ENCODE data around the gene BBX. TPM values are rescaled to one million over a fixed set of nuclear protein-coding genes. Genes with fewer than 3 reads are reported as not detected.
A peak's percentile ranks its signal among the peaks of the same experiment; 100 is the strongest.

Gene BBX
- total and polyA plus RNA-seq, 4 donors = 4.7 to 25.1 (median 20.5) TPM

DNA sequence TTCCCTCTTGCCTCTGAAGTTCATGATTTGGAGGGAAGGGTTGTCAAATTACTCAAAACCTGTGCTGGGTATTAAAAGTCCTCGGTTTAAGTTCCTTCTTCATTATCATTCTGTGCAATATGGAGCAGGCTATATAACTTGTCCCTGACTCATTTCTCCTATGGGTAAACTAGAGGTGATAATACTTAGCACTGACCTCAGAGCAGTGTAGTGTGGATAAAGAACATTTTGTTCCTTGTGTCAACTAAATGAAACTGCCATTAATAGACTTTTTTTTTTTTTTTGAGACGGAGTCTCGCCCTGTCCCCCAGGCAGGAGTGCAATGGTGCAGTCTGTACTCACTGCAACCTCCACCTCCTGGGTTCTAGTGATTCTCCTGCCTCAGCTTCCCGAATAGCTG, 2.2 kb upstream of the BBX start (continued):
- TF ChIP-seq, protein P1, sequence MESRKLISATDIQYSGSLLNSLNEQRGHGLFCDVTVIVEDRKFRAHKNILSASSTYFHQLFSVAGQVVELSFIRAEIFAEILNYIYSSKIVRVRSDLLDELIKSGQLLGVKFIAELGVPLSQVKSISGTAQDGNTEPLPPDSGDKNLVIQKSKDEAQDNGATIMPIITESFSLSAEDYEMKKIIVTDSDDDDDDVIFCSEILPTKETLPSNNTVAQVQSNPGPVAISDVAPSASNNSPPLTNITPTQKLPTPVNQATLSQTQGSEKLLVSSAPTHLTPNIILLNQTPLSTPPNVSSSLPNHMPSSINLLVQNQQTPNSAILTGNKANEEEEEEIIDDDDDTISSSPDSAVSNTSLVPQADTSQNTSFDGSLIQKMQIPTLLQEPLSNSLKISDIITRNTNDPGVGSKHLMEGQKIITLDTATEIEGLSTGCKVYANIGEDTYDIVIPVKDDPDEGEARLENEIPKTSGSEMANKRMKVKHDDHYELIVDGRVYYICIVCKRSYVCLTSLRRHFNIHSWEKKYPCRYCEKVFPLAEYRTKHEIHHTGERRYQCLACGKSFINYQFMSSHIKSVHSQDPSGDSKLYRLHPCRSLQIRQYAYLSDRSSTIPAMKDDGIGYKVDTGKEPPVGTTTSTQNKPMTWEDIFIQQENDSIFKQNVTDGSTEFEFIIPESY (IDR thresholded peaks at IDR 0.05) = no peak
- TF ChIP-seq, protein P2, sequence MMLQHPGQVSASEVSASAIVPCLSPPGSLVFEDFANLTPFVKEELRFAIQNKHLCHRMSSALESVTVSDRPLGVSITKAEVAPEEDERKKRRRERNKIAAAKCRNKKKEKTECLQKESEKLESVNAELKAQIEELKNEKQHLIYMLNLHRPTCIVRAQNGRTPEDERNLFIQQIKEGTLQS (IDR thresholded peaks at IDR 0.05) = no peak
- TF ChIP-seq FOXA2 (IDR thresholded peaks at IDR 0.05) = no peak
- TF ChIP-seq RXRA (IDR thresholded peaks at IDR 0.05) = no peak
- TF ChIP-seq FOXA1 (IDR thresholded peaks at IDR 0.05) = no peak
- TF ChIP-seq, protein P3, sequence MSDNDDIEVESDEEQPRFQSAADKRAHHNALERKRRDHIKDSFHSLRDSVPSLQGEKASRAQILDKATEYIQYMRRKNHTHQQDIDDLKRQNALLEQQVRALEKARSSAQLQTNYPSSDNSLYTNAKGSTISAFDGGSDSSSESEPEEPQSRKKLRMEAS (IDR thresholded peaks at IDR 0.05) = no peak
- TF ChIP-seq RAD21 (IDR thresholded peaks at IDR 0.05) = no peak

DNA sequence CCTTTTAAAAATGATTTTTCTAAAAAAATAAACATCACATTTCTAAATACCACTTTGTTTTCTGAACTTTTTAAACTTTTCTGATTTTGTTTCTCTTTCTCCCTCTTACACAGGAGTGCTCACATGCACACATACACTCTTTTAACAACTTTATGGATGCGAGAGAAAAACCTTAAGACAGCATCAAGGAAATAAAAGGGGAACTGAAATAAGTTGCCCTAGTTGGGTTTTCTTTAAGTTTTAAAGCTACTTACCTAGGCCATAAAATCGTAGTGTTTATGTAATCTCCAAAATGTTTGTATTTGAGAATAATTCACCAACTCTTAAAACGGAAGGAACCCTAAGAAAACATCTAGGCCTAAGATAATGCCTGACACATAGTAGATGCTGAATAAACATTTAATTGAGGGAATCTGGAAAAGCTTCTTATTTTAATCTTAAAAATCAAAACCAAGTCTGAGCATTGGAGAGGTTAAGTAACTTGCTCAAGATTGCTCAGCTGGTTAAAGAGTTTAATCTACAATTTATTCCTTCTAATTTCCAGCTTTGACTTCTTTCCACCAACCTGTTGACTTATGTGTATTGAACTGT, 1.2 kb upstream of the BBX start:
- H3K27me3 ChIP-seq (ENCODE audit: control insufficient read depth in 4 of 4, insufficient read depth in 4 of 4, low read length in 3 of 4) = no peaks in the 10 kb centered on the region
- no peak overlapping the region for H3K27ac ChIP-seq (ENCODE audit: low read depth in 1 of 2, low read length in 2 of 2)
- DNase-seq (ENCODE audit: low spot score) = no peak
- TF ChIP-seq JUND (IDR thresholded peaks at IDR 0.05) = no peak
- TF ChIP-seq, protein P1 (IDR thresholded peaks at IDR 0.05) = no peak
- no peak for TF ChIP-seq NR2F2 (IDR thresholded peaks at IDR 0.05)
- no peak for TF ChIP-seq TAF1 (conservative IDR thresholded peaks at IDR 0.05)
- TF ChIP-seq HNF4G (IDR thresholded peaks at IDR 0.05) = no peak
- TF ChIP-seq GABPA (IDR thresholded peaks at IDR 0.05 in 1 of 2, conservative IDR thresholded peaks at IDR 0.05 in 1 of 2) = no peak
- TF ChIP-seq FOXA1 (IDR thresholded peaks at IDR 0.05) = no peak
- no peak for TF ChIP-seq RXRA (IDR thresholded peaks at IDR 0.05)
- no peak for TF ChIP-seq SP1 (IDR thresholded peaks at IDR 0.05)
- TF ChIP-seq EGR1 (IDR thresholded peaks at IDR 0.05; ENCODE audit: low read depth in 2 of 2) = no peak
- TF ChIP-seq YY1 (IDR thresholded peaks at IDR 0.05) = no peak
- no peak for TF ChIP-seq FOXA2 (IDR thresholded peaks at IDR 0.05)
- TF ChIP-seq, protein P2 (IDR thresholded peaks at IDR 0.05) = no peak
- no peaks in the 10 kb centered on the region for H3K9me3 ChIP-seq (ENCODE audit: control insufficient read depth in 4 of 4, low read length in 3 of 4)
- H3K36me3 ChIP-seq (ENCODE audit: control insufficient read depth in 4 of 4, insufficient read depth in 3 of 4, low read depth in 1 of 4, low read length in 3 of 4) = peaks cover 0 to 1% (median 0%) of the 10 kb centered on the region in 4 donors
- H3K4me3 ChIP-seq (ENCODE audit: low read depth in 1 of 3, low read length in 3 of 3) = no peak overlapping the region
- no peak overlapping the region for H3K9ac ChIP-seq (ENCODE audit: low read depth in 1 of 2, low read length in 2 of 2)
- WGBS = 86% methylated on average over 3 of the region's 3 CpGs
- peaks cover 2 to 12% (median 9%) of the 10 kb centered on the region in 4 donors for H3K4me1 ChIP-seq (ENCODE audit: control insufficient read depth in 4 of 4, insufficient read depth in 4 of 4, low read length in 3 of 4)

DNA sequence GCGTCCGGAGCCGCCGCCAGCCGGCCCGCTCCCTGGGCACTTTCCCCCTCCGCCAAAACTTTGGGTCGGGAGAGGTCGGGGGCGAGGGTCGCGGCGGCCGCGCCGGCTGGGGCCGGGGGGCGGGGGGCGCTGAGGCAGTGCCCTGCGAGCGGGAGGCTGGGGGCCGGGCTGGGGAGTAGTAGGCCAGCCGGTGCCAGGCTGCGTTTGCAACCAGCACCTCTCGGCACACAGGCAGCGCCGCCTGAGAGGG, 452 bp downstream of the BBX start:
- Histone ChIP-seq H3K4me1 (ENCODE audit: control insufficient read depth in 4 of 4, insufficient read depth in 4 of 4, low read length in 3 of 4) (peaks cover 2 to 12% (median 9%) of the 10 kb centered on the region in 4 donors), H3K9ac (ENCODE audit: low read depth in 1 of 2, low read length in 2 of 2) (peak overlapping the region; percentile 57 to 89), H3K4me3 (ENCODE audit: low read depth in 1 of 3, low read length in 3 of 3) (peak overlapping the region; percentile 80 to 95 (median 95)), H3K9me3 (ENCODE audit: control insufficient read depth in 4 of 4, low read length in 3 of 4) (no peaks in the 10 kb centered on the region), H3K36me3 (ENCODE audit: control insufficient read depth in 4 of 4, insufficient read depth in 3 of 4, low read depth in 1 of 4, low read length in 3 of 4) (peaks cover 0 to 1% (median 0%) of the 10 kb centered on the region in 4 donors), H3K27me3 (ENCODE audit: control insufficient read depth in 4 of 4, insufficient read depth in 4 of 4, low read length in 3 of 4) (no peaks in the 10 kb centered on the region), H3K27ac (ENCODE audit: low read depth in 1 of 2, low read length in 2 of 2) (peak overlapping the region; percentile 79 to 95)
- TF ChIP-seq, protein P4, sequence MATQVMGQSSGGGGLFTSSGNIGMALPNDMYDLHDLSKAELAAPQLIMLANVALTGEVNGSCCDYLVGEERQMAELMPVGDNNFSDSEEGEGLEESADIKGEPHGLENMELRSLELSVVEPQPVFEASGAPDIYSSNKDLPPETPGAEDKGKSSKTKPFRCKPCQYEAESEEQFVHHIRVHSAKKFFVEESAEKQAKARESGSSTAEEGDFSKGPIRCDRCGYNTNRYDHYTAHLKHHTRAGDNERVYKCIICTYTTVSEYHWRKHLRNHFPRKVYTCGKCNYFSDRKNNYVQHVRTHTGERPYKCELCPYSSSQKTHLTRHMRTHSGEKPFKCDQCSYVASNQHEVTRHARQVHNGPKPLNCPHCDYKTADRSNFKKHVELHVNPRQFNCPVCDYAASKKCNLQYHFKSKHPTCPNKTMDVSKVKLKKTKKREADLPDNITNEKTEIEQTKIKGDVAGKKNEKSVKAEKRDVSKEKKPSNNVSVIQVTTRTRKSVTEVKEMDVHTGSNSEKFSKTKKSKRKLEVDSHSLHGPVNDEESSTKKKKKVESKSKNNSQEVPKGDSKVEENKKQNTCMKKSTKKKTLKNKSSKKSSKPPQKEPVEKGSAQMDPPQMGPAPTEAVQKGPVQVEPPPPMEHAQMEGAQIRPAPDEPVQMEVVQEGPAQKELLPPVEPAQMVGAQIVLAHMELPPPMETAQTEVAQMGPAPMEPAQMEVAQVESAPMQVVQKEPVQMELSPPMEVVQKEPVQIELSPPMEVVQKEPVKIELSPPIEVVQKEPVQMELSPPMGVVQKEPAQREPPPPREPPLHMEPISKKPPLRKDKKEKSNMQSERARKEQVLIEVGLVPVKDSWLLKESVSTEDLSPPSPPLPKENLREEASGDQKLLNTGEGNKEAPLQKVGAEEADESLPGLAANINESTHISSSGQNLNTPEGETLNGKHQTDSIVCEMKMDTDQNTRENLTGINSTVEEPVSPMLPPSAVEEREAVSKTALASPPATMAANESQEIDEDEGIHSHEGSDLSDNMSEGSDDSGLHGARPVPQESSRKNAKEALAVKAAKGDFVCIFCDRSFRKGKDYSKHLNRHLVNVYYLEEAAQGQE (IDR thresholded peaks at IDR 0.05) = no peak
- TF ChIP-seq SP1 (IDR thresholded peaks at IDR 0.05) = no peak
- no peak for DNase-seq (ENCODE audit: low spot score)
- under 1% methylated on average over 27 of the region's 27 CpGs for WGBS
